ENCODE results near the gene TLCD1. TPM values are rescaled to one million over a fixed set of nuclear protein-coding genes. Genes with fewer than 3 reads are reported as not detected.

TLCD1 gene
- total and polyA plus RNA-seq, 10 of the 15 experiments (the other 5 are each of a cell fraction or from before 2014, with no cell fraction given) = 2.9 to 19.8 (median 7.7) TPM

DNA sequence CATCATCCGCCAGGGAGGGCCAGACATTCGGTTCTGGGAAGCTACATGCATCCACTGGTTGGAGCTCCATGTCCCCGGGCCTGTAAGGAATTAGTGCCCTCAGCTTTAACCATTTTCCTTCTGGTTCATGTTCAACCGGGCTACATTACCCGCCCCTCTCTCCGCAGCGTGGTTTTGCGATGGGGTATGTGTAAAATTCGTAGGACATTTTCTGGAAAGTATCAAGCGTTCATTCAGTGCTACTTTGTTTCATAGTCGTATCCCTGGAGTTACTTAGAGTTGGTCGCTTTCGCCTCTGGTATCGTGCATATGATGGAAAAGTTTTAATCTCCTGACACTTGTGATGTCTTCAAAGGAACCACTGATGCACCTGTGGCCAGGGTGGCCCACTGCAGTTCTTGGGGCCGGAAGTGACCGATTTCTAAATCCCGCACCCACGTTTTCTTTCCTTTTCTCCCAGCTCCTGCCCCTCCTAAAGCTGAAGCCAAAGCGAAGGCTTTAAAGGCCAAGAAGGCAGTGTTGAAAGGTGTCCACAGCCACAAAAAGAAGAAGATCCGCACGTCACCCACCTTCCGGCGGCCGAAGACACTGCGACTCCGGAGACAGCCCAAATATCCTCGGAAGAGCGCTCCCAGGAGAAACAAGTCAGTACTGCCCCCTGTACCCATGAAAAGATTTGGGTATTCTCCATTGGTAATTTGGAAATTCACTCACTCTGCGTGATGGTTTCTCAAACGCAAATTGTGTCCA is 5.6 kb downstream of the TLCD1 start (continued):
- TF ChIP-seq, protein P1, sequence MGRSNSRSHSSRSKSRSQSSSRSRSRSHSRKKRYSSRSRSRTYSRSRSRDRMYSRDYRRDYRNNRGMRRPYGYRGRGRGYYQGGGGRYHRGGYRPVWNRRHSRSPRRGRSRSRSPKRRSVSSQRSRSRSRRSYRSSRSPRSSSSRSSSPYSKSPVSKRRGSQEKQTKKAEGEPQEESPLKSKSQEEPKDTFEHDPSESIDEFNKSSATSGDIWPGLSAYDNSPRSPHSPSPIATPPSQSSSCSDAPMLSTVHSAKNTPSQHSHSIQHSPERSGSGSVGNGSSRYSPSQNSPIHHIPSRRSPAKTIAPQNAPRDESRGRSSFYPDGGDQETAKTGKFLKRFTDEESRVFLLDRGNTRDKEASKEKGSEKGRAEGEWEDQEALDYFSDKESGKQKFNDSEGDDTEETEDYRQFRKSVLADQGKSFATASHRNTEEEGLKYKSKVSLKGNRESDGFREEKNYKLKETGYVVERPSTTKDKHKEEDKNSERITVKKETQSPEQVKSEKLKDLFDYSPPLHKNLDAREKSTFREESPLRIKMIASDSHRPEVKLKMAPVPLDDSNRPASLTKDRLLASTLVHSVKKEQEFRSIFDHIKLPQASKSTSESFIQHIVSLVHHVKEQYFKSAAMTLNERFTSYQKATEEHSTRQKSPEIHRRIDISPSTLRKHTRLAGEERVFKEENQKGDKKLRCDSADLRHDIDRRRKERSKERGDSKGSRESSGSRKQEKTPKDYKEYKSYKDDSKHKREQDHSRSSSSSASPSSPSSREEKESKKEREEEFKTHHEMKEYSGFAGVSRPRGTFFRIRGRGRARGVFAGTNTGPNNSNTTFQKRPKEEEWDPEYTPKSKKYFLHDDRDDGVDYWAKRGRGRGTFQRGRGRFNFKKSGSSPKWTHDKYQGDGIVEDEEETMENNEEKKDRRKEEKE (IDR thresholded peaks at IDR 0.05) = no peak
- TF ChIP-seq POLR2A (IDR thresholded peaks at IDR 0.05; ENCODE audit: low read depth, low read length) = peak; percentile 28
- no peak for TF ChIP-seq ZBED1 (IDR thresholded peaks at IDR 0.05; ENCODE audit: borderline replicate concordance)
- TF ChIP-seq ZZZ3 (IDR thresholded peaks at IDR 0.05; ENCODE audit: control insufficient read depth, insufficient read length, low read depth) = no peak
- no peak for TF ChIP-seq NFXL1 (IDR thresholded peaks at IDR 0.05; ENCODE audit: borderline replicate concordance)
- TF ChIP-seq STAT1 (conservative IDR thresholded peaks at IDR 0.05) = no peak
- TF ChIP-seq, protein P2, sequence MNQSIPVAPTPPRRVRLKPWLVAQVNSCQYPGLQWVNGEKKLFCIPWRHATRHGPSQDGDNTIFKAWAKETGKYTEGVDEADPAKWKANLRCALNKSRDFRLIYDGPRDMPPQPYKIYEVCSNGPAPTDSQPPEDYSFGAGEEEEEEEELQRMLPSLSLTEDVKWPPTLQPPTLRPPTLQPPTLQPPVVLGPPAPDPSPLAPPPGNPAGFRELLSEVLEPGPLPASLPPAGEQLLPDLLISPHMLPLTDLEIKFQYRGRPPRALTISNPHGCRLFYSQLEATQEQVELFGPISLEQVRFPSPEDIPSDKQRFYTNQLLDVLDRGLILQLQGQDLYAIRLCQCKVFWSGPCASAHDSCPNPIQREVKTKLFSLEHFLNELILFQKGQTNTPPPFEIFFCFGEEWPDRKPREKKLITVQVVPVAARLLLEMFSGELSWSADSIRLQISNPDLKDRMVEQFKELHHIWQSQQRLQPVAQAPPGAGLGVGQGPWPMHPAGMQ (IDR thresholded peaks at IDR 0.05; ENCODE audit: borderline replicate concordance) = no peak
- TF ChIP-seq TAF1 (IDR thresholded peaks at IDR 0.05; ENCODE audit: borderline replicate concordance, low read depth, low read length) = no peak
- TF ChIP-seq IKZF2 (IDR thresholded peaks at IDR 0.05) = 0 out of 4 replicates have a peak, but pooled peaks of 1 of the 2 experiments have one; percentile 8
- no peak for TF ChIP-seq PML (IDR thresholded peaks at IDR 0.05; ENCODE audit: low read length)
- TF ChIP-seq RBBP5 (conservative IDR thresholded peaks at IDR 0.05) = no peak
- TF ChIP-seq WRNIP1 (IDR thresholded peaks at IDR 0.05; ENCODE audit: borderline replicate concordance, low read depth, low read length) = 0 out of 2 replicates have a peak, but pooled peaks have one; percentile 17
- no peak for TF ChIP-seq CHD2 (IDR thresholded peaks at IDR 0.05; ENCODE audit: borderline replicate concordance, low read depth, low read length)
- TF ChIP-seq CEBPB (IDR thresholded peaks at IDR 0.05; ENCODE audit: borderline replicate concordance in 1 of 2, low read depth in 2 of 2, low read length in 2 of 2) = no peak
- no peak for TF ChIP-seq TCF12 (IDR thresholded peaks at IDR 0.05; ENCODE audit: low read depth, low read length)
- no peak for TF ChIP-seq IRF4 (IDR thresholded peaks at IDR 0.05; ENCODE audit: low read depth, low read length)
- no peak for TF ChIP-seq BMI1 (IDR thresholded peaks at IDR 0.05; ENCODE audit: borderline replicate concordance)
- TF ChIP-seq, protein P3, sequence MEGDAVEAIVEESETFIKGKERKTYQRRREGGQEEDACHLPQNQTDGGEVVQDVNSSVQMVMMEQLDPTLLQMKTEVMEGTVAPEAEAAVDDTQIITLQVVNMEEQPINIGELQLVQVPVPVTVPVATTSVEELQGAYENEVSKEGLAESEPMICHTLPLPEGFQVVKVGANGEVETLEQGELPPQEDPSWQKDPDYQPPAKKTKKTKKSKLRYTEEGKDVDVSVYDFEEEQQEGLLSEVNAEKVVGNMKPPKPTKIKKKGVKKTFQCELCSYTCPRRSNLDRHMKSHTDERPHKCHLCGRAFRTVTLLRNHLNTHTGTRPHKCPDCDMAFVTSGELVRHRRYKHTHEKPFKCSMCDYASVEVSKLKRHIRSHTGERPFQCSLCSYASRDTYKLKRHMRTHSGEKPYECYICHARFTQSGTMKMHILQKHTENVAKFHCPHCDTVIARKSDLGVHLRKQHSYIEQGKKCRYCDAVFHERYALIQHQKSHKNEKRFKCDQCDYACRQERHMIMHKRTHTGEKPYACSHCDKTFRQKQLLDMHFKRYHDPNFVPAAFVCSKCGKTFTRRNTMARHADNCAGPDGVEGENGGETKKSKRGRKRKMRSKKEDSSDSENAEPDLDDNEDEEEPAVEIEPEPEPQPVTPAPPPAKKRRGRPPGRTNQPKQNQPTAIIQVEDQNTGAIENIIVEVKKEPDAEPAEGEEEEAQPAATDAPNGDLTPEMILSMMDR (IDR thresholded peaks at IDR 0.05 in 2 of 3, conservative IDR thresholded peaks at IDR 0.05 in 1 of 3; ENCODE audit: control insufficient read depth in 2 of 3, extremely low read depth in 1 of 3, insufficient read depth in 1 of 3, low read depth in 3 of 3, low read length in 3 of 3) = 0 out of 6 replicates have a peak, but pooled peaks of 2 of the 3 experiments have one; percentile 0 to 16
- TF ChIP-seq, protein P4, sequence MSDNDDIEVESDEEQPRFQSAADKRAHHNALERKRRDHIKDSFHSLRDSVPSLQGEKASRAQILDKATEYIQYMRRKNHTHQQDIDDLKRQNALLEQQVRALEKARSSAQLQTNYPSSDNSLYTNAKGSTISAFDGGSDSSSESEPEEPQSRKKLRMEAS (IDR thresholded peaks at IDR 0.05; ENCODE audit: low read depth, low read length) = peak; percentile 45; the same call in 1 of the 2 replicates
- TF ChIP-seq EP300 (IDR thresholded peaks at IDR 0.05; ENCODE audit: borderline replicate concordance in 1 of 2, control insufficient read depth in 1 of 2, low read depth in 2 of 2, low read length in 2 of 2) = no peak
- TF ChIP-seq, protein P5, sequence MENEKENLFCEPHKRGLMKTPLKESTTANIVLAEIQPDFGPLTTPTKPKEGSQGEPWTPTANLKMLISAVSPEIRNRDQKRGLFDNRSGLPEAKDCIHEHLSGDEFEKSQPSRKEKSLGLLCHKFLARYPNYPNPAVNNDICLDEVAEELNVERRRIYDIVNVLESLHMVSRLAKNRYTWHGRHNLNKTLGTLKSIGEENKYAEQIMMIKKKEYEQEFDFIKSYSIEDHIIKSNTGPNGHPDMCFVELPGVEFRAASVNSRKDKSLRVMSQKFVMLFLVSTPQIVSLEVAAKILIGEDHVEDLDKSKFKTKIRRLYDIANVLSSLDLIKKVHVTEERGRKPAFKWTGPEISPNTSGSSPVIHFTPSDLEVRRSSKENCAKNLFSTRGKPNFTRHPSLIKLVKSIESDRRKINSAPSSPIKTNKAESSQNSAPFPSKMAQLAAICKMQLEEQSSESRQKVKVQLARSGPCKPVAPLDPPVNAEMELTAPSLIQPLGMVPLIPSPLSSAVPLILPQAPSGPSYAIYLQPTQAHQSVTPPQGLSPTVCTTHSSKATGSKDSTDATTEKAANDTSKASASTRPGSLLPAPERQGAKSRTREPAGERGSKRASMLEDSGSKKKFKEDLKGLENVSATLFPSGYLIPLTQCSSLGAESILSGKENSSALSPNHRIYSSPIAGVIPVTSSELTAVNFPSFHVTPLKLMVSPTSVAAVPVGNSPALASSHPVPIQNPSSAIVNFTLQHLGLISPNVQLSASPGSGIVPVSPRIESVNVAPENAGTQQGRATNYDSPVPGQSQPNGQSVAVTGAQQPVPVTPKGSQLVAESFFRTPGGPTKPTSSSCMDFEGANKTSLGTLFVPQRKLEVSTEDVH (IDR thresholded peaks at IDR 0.05; ENCODE audit: low read depth, partially characterized antibody) = no peak

Data from GM12878 (cell line).